ENCODE results near the gene CCND1.

CCND1 gene

DNA sequence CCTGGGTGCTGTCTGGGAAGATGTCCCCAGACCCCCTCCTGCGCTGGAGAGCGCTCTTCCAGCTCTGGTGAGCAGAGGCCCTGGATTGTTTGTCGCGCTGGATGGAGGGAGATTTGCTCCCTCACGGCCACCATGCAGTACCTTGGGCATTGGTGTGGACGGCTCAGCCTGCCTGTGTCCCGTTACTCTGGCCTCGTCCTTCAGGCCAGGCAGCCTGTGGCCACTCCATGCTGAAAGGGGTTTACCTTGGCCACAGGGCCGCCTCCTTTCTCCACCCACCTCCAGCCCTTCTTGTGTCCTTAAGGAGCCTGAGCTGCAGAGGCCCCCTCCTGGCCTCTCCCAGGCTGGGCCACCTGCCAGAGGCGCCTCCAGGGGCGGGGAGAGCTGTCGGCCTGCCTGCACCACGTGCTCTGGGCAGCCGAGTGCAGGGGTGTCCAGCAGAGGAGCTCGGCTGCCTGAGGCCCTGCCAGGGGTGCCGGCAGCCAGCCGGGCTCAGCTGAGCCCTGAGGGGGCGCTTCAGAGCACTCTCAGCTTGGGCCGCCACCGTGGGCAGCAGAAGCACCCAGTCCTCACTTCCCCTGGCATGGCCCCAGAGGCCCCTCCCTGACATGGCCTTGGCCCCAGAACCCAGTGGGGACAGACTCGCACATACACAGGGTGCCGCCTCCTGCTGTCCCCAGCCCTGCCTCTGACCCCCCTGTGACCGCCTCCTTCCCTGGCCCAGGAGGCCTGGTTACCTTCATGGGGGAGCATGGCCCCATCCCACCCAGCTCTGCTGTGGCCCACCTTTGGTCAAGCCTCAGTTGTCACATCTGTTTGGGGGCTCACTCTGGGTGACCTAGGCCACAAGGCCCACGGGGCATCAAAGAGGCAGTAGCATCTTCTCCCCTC lies 3.4 kb downstream of the CCND1 start:
- Histone ChIP-seq H3K9ac (ENCODE audit: low read length) (no peak overlapping the region), H3K36me3 (ENCODE audit: control insufficient read depth, low read depth, low read length) (peaks cover 35% of the 10 kb centered on the region), H3K4me3 (ENCODE audit: low read length) (no peak overlapping the region), H3K27ac (ENCODE audit: low read length) (no peak overlapping the region), H3K9me3 (ENCODE audit: control insufficient read depth, low read depth, low read length) (no peaks in the 10 kb centered on the region), H3K4me1 (ENCODE audit: control insufficient read depth, low read depth, low read length) (peaks cover 6% of the 10 kb centered on the region), H3K27me3 (ENCODE audit: control insufficient read depth, insufficient read depth, low read length) (peaks cover 10% of the 10 kb centered on the region)

DNA sequence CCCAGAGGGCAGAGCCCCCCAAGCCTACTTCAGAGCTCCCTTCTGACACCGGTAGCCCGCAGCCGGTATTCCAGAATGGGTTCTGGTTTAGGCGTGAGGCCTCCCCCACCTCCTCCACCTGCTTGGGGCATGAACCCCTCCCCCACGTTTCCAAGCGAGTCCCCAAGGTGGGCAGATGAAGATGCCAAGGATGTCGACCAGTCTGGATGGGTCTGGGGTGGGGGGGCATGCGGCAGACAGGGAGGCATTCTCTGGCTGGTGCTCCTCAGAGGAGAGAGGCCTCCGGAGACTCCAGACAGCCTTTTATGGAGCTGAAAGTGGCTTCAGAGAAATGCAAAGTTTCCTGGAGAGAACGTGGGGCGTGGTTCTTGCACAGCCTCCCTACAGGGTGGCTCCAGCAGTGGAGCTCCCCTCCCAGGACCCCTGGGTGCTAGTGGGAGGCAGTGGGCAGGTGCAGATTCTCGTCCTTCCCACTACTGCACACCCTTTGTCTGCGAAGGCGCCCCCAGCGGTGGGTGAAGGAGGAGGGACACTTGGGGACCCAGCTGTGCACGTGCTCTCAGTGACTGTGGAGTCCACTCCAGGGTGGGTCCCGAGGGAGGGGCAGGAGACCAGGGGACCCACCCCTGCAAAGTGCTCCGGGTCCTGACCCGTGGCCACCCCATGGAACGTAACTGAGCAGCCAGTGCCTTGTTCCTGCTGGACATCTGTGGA lies 4.2 kb downstream of the CCND1 start:
- no peak overlapping the region for H3K4me3 ChIP-seq (ENCODE audit: low read length)

DNA sequence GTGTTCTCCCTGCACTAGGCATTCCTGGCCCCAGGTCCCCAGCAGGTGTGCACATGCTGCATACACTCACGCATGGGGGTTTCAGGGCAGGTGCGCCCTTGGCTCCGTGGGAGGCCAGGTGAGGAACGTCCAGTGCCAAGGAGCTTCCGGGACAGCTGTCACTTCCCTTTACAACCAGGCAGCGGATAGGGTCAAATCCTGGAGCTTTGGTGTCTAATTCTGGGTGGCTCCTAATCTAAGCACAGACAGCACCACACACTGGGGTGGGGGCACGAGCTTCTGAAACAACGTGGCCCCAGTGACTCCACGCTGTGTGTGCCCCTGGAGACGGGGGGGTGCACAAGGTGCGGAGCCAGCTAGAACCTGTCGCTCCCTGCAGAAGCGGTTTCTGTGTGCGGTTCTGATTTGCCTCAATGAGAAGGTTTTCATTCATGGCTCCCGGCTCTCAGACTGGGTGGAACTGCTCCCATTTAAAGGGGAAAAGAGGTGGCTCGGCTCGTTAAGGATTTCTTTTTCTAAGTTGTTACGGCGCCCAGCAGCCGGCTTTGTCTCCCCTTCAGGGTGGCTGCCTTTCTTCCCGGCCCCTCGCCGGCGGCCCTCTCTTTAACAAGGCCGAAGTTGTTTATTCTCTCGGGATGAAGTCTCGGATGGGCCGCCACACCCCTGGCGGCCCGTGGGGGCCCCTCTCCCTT lies 5.0 kb downstream of the CCND1 start:
- Histone ChIP-seq H3K9me3 (ENCODE audit: control insufficient read depth, low read depth, low read length) (no peaks in the 10 kb centered on the region), H3K4me3 (ENCODE audit: low read length) (no peak overlapping the region), H3K4me1 (ENCODE audit: control insufficient read depth, low read depth, low read length) (no peaks in the 10 kb centered on the region), H3K36me3 (ENCODE audit: control insufficient read depth, low read depth, low read length) (peaks cover 47% of the 10 kb centered on the region), H3K27ac (ENCODE audit: low read length) (no peak overlapping the region), H3K27me3 (ENCODE audit: control insufficient read depth, insufficient read depth, low read length) (no peaks in the 10 kb centered on the region), H3K9ac (ENCODE audit: low read length) (no peak overlapping the region)

More for the DNA sequence above, 4.2 kb downstream of the CCND1 start:
- Histone ChIP-seq H3K9ac (ENCODE audit: low read length) (no peak overlapping the region), H3K4me1 (ENCODE audit: control insufficient read depth, low read depth, low read length) (no peaks in the 10 kb centered on the region), H3K36me3 (ENCODE audit: control insufficient read depth, low read depth, low read length) (peaks cover 41% of the 10 kb centered on the region), H3K9me3 (ENCODE audit: control insufficient read depth, low read depth, low read length) (no peaks in the 10 kb centered on the region), H3K27ac (ENCODE audit: low read length) (no peak overlapping the region), H3K27me3 (ENCODE audit: control insufficient read depth, insufficient read depth, low read length) (peaks cover 5% of the 10 kb centered on the region)

- no peak overlapping the region for H3K4me3 ChIP-seq (ENCODE audit: low read length)
- no peaks in the 10 kb centered on the region for H3K4me1 ChIP-seq (ENCODE audit: control insufficient read depth, low read depth, low read length)
Observed at GRCh38 chr11:69646493-69647389, 5.8 kb downstream of the CCND1 start.

GRCh38 chr11:69647390-69647748 lies 6.4 kb downstream of the CCND1 start:
- H3K36me3 ChIP-seq (ENCODE audit: control insufficient read depth, low read depth, low read length), result peaks cover 62% of the 10 kb centered on the region
- H3K9me3 ChIP-seq (ENCODE audit: control insufficient read depth, low read depth, low read length), result no peaks in the 10 kb centered on the region
- H3K27ac ChIP-seq (ENCODE audit: low read length), result no peak overlapping the region
- H3K27me3 ChIP-seq (ENCODE audit: control insufficient read depth, insufficient read depth, low read length), result no peaks in the 10 kb centered on the region
- no peaks in the 10 kb centered on the region for H3K4me1 ChIP-seq (ENCODE audit: control insufficient read depth, low read depth, low read length)
- no peak overlapping the region for H3K9ac ChIP-seq (ENCODE audit: low read length)
- no peak overlapping the region for H3K4me3 ChIP-seq (ENCODE audit: low read length)

More at GRCh38 chr11:69646493-69647389, 5.8 kb downstream of the CCND1 start:
- Histone ChIP-seq H3K27me3 (ENCODE audit: control insufficient read depth, insufficient read depth, low read length) (no peaks in the 10 kb centered on the region), H3K36me3 (ENCODE audit: control insufficient read depth, low read depth, low read length) (peaks cover 55% of the 10 kb centered on the region), H3K27ac (ENCODE audit: low read length) (no peak overlapping the region), H3K9ac (ENCODE audit: low read length) (no peak overlapping the region), H3K9me3 (ENCODE audit: control insufficient read depth, low read depth, low read length) (no peaks in the 10 kb centered on the region)

DNA sequence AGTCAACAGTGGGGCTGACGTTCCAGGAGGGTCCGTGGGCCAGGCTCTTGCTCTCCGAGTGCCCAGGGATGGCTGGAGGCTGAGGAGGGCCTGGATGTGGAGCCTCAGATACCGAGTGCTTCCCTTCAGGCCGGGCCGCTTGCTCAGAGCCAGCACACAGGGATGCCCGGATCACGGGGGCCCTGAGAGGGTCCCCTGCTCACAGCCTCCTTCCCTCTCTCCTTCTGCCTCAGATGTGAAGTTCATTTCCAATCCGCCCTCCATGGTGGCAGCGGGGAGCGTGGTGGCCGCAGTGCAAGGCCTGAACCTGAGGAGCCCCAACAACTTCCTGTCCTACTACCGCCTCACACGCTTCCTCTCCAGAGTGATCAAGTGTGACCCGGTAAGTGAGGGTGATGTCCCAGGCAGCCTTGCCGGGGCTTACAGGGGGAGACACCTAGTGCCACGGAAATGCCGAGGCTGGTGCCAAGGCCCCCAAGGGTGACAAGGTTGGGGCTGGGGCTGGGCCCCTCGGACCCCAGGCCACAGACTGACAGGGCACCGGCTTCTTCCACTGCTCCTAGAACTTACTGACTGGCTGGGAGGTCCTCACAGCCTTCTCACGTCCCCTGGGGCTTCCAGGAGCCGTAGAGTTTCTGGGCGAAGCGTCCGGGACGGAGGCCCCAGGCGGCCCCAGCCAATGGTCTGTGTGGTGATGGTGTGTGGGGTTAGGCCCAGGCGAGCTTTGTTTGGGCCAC lies 7.0 kb downstream of the CCND1 start:
- Histone ChIP-seq H3K9ac (ENCODE audit: low read length) (no peak overlapping the region), H3K27me3 (ENCODE audit: control insufficient read depth, insufficient read depth, low read length) (no peaks in the 10 kb centered on the region)

DNA sequence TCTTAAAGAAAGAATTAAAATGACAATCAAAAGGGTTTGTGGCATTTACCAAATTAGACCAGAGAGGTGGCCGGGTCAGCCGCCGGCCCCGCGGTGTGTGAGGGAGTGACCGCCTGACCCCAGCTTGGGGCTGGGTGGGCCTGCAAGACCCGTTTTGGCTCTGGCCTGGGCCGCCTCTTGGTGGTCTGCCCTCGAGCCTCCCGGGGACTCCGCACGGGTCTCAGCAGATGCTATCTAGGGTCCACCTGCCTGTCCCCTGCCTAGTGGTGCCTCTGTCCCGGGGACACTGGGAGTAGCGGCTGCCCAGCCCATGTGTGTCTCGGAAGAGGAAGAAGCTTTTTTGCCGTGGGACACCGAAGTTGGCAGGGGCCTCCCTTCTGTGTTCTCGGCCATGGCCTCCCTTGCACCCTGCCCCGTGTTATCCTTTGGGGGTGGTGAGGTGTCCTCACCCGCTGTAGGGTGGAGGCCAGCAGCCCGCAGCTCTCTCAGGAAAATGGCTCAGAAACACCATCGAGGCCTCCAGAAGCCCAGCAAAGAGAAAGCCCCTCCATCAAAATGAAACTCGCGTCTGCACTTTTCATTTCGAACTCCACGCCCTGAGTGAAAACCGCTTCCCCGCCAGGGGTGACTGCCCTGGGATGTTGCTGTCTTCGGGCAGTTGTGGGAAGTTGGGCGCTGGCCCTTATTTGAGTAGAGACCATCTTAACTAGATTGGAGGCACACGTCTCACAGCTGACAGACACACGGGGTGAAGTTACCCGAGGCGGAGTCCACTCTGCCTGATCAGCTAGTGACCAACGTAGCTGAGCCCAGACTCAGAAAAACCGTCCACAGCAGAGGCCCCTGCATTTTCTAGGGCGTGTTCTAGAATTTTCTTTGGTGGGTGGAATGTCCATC lies 8.0 kb downstream of the CCND1 start:
- H3K4me1 ChIP-seq (ENCODE audit: control insufficient read depth, low read depth, low read length), result no peaks in the 10 kb centered on the region
- no peaks in the 10 kb centered on the region for H3K9me3 ChIP-seq (ENCODE audit: control insufficient read depth, low read depth, low read length)
- H3K27me3 ChIP-seq (ENCODE audit: control insufficient read depth, insufficient read depth, low read length), result no peaks in the 10 kb centered on the region
- no peak overlapping the region for H3K9ac ChIP-seq (ENCODE audit: low read length)
- no peak overlapping the region for H3K4me3 ChIP-seq (ENCODE audit: low read length)
- no peak overlapping the region for H3K27ac ChIP-seq (ENCODE audit: low read length)
- peaks cover 73% of the 10 kb centered on the region for H3K36me3 ChIP-seq (ENCODE audit: control insufficient read depth, low read depth, low read length)

More for the DNA sequence above, 7.0 kb downstream of the CCND1 start:
- Histone ChIP-seq H3K27ac (ENCODE audit: low read length) (no peak overlapping the region), H3K4me3 (ENCODE audit: low read length) (no peak overlapping the region), H3K9me3 (ENCODE audit: control insufficient read depth, low read depth, low read length) (no peaks in the 10 kb centered on the region), H3K4me1 (ENCODE audit: control insufficient read depth, low read depth, low read length) (no peaks in the 10 kb centered on the region), H3K36me3 (ENCODE audit: control insufficient read depth, low read depth, low read length) (peaks cover 67% of the 10 kb centered on the region)

DNA sequence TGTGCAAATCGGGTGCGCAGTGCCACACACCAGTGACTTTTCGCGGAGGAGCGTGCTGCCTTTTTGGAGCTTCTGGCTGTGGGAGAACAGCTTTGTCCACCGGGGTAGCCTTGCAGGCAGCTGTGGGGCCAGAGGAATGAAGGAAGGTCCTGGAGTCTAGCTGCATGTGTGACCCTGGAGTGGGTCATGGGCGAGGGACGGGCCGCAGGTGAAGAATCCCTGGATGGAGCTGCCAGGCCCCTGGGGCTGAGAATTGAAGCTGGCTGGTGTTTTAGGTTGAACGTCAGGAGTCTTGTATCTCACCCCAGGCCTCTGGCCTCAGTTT lies 8.6 kb downstream of the CCND1 start:
- Histone ChIP-seq H3K9me3 (ENCODE audit: control insufficient read depth, low read depth, low read length) (no peaks in the 10 kb centered on the region), H3K36me3 (ENCODE audit: control insufficient read depth, low read depth, low read length) (peaks cover 67% of the 10 kb centered on the region), H3K27ac (ENCODE audit: low read length) (no peak overlapping the region), H3K27me3 (ENCODE audit: control insufficient read depth, insufficient read depth, low read length) (no peaks in the 10 kb centered on the region), H3K4me1 (ENCODE audit: control insufficient read depth, low read depth, low read length) (no peaks in the 10 kb centered on the region), H3K9ac (ENCODE audit: low read length) (no peak overlapping the region), H3K4me3 (ENCODE audit: low read length) (no peak overlapping the region)

DNA sequence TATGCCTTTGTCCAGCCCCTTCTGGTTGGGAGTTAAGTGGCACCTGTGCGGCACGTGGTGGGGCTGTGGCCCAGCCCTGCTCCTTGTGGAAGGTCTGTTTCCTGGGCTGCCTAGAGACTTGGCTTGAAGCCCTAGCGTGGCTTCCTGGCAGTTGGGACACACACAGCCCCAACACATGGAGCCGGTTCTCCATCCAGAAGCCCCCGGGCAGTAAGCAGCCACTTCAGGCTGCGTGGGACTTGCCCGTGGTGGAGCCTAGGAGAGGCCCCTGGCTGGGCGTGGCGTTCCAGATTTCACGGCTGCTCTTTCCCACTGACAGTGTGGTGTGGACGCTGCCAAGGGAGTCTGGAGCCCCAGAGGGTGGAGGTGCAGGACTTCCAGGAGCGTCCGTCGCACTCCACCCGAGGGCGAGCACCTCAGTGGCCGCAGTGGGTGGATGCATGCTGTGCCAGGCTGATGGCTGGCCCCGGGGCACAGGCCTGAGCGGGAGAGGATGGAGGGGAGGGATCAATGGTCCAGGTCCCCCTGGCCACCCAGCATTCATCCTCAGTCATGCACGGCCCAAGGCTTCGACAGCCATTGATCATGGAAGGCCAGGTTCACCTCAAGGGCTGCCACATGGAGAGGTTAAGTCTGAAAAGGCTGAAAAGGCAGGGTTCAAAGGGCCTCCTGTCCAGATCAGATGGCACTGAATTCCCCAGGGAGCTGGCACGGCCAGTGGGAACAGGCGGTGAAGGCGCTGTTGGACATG lies 9.3 kb downstream of the CCND1 start:
- Histone ChIP-seq H3K27ac (ENCODE audit: low read length) (no peak overlapping the region), H3K27me3 (ENCODE audit: control insufficient read depth, insufficient read depth, low read length) (no peaks in the 10 kb centered on the region), H3K4me3 (ENCODE audit: low read length) (no peak overlapping the region), H3K4me1 (ENCODE audit: control insufficient read depth, low read depth, low read length) (no peaks in the 10 kb centered on the region), H3K9ac (ENCODE audit: low read length) (no peak overlapping the region), H3K9me3 (ENCODE audit: control insufficient read depth, low read depth, low read length) (no peaks in the 10 kb centered on the region), H3K36me3 (ENCODE audit: control insufficient read depth, low read depth, low read length) (peaks cover 59% of the 10 kb centered on the region)

Measured in iPS-18a (cell line).